GM18868 (cell line): Measurements from ENCODE around the gene ATP1A4.

ENCODE experiments used
- ATAC-seq: cut with Tn5 transposase; IDR thresholded peaks from one replicate; pipeline ENCODE4 v1.9.1; 2021; ENCODE audit warnings: mild to moderate bottlenecking, moderate library complexity; ENCODE audit not compliant: unreplicated experiment

The ATP1A4 gene

GRCh38 chr1:160224606-160225005, 73.2 kb downstream of the ATP1A4 start:
- no peak for ATAC-seq

GRCh38 chr1:160225345-160225744, 73.9 kb downstream of the ATP1A4 start:
- no peak for ATAC-seq

GRCh38 chr1:160226623-160227022, 75.2 kb downstream of the ATP1A4 start:
- ATAC-seq = peak; percentile 79

- ATAC-seq = no peak
Measured at GRCh38 chr1:160227034-160227433, 75.6 kb downstream of the ATP1A4 start.

GRCh38 chr1:160227561-160227960, 76.2 kb downstream of the ATP1A4 start:
- ATAC-seq = no peak

GRCh38 chr1:160228431-160228830, 77.0 kb downstream of the ATP1A4 start:
- no peak for ATAC-seq

- ATAC-seq = no peak
Measured at GRCh38 chr1:160232911-160233310, 81.5 kb downstream of the ATP1A4 start.
